RWPE1 (cell line): ENCODE measurements around the gene EYA2.

Source experiments
- CTCF ChIA-PET: fragments of 350-600 bp; sonication (Branson Sonifier 250); formaldehyde crosslinking; extraction: SDS; loops from one replicate; lab custom pipeline; 2021; lab: Yijun Ruan, JAX
- POLR2A ChIA-PET: fragments of 400-600 bp; formaldehyde crosslinking; extraction: SDS; loops from one replicate; lab custom pipeline; 2020; ENCODE audit warnings: antibody characterized with exemption; ENCODE audit not compliant: low non-redundant PET; lab: Yijun Ruan, JAX
- DNase-seq: peaks from one replicate; pipeline ENCODE4 v3.0.0; 2012; ENCODE audit warnings: low spot score
- H3K27ac ChIP-seq: fragments of 450-650 bp; 2 replicates; pipeline ENCODE4 v1.5.1; 2017
- TF ChIP-seq, protein P1 (sequence below): fragments of 450-650 bp; conservative IDR thresholded peaks from 2 replicates; pipeline ENCODE4 v1.5.1; 2017; ENCODE audit warnings: low read depth, mild to moderate bottlenecking

EYA2 gene

DNA sequence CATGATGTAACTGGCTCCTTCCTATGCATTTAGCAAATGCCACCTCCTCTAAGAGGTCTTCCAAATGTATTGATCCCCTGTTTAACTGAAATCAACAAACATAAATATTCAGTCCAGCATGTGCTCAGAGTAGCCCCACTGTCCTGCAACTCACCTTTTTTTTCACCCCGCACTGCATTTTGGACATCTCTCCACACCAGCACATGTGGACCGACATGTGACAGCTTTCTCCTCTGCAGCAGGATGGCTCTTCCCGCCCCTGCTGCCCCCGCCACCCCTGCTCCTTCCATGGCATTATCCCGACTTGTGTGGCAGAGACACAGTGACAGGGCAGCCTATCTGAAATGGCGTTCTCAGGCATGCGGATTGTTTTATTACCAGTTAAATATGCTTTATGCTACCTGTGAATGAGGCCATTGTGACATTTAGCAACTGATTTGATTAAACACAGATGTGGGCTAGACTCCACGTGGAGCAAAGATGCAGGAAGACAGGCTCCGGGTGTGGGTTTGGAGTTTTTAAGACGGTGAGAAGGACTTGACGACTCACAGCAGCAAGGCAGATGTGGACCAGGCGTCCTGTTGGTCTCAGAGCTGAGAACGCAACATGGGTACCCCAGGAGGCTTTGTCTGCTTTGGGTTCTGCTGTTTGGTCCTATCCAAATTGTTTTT is 161.2 kb downstream of the EYA2 start:
- POLR2A ChIA-PET, result no interaction called here
- TF ChIP-seq, protein P1, sequence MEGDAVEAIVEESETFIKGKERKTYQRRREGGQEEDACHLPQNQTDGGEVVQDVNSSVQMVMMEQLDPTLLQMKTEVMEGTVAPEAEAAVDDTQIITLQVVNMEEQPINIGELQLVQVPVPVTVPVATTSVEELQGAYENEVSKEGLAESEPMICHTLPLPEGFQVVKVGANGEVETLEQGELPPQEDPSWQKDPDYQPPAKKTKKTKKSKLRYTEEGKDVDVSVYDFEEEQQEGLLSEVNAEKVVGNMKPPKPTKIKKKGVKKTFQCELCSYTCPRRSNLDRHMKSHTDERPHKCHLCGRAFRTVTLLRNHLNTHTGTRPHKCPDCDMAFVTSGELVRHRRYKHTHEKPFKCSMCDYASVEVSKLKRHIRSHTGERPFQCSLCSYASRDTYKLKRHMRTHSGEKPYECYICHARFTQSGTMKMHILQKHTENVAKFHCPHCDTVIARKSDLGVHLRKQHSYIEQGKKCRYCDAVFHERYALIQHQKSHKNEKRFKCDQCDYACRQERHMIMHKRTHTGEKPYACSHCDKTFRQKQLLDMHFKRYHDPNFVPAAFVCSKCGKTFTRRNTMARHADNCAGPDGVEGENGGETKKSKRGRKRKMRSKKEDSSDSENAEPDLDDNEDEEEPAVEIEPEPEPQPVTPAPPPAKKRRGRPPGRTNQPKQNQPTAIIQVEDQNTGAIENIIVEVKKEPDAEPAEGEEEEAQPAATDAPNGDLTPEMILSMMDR, result no peak
- DNase-seq, result no peak

DNA sequence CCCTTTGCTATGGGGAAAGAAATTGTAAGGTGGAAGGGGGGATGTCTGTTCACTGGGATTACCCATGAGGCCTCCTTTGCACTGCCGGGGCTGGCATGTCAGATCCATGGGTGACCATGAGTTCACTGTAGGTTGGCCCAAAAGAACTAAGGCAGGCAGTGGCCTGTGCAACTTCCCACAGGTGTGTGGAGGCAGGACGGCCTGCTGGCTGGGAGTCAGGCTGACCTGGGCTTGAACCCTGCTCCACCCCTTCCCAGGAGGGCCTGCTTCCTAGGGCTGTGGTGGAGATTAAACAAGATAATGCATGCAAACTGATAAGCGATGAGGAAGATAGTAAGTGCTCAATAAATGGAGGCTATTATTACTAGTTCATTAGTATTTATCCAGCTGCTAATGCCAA is 163.0 kb downstream of the EYA2 start:
- H3K27ac ChIP-seq, result no peak overlapping the region
- TF ChIP-seq, protein P1, result no peak
- CTCF ChIA-PET, result no interaction called here
- no peak for DNase-seq
- POLR2A ChIA-PET, result no interaction called here

More for the DNA sequence above, 161.2 kb downstream of the EYA2 start:
- H3K27ac ChIP-seq, result no peak overlapping the region
- CTCF ChIA-PET, result interaction anchor here (0.7 kb wide), 2 partner anchors 106 to 494 kb away, joined by 3 to 10 read pairs; no protein-coding TSS in a partner anchor

DNA sequence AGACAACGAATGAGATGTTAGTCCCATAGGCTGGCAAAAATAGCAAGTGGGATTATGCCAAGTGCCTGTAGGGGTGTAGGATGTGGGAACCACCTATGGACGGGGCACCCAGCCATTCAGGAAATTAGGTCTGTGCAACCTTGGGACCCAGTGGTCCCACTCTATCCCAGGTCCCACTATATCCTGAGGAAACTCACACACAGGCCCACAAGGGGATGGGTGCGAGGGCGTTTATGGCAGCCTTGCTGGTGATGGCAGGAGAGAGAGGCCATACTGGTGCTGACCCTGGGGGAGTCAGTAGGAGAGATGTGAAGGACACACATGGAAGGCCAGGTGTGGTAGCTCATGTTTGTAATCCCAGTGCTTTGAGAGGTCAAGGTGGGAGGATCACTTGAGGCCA is 163.6 kb downstream of the EYA2 start:
- TF ChIP-seq, protein P1, result no peak
- H3K27ac ChIP-seq, result no peak overlapping the region
- POLR2A ChIA-PET, result interaction anchor here (0.7 kb wide), 1 partner anchor 211 kb away, joined by 3 read pairs; no protein-coding TSS in a partner anchor
- CTCF ChIA-PET, result no interaction called here
- no peak for DNase-seq

DNA sequence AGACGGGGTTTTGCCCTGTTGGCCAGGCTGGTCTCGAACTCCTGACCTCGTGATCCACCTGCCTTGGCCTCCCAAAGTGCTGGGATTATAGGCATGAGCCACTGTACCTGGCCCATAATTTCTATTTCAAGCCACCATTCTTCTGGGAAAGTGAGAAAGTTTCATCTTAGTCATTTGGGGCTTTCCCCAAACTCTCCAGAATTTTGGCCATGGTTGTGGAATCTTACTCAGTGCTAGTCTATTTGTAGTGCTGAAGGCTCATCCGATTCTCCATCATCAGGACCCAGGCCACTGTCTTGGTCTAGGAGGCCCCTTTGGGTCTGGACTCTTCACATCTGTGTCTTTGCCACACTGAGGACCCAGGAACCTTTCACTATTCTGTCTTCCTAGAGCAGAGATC is 164.9 kb downstream of the EYA2 start:
- POLR2A ChIA-PET, result no interaction called here
- H3K27ac ChIP-seq, result no peak overlapping the region
- DNase-seq, result no peak
- CTCF ChIA-PET, result no interaction called here
- TF ChIP-seq, protein P1, result no peak

DNA sequence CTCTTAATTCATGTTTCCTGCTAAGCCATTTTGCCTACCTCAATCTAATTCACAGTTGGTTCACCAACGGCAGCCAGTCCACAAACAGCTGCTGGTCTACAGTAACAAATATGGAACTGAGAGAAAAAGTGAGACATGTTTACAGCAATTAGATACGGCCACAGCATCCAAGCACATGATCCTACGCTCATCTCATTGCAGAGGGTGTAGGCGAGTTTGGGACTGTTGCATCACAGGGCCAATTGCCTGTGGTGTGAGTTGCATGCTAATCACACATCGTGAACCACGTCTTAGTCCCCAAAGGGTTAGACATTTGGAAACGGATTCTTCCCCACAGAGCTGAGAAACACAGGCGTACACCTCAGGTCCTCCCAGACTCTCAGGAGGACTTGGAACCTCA is 166.9 kb downstream of the EYA2 start:
- CTCF ChIA-PET, result no interaction called here
- no peak overlapping the region for H3K27ac ChIP-seq
- POLR2A ChIA-PET, result no interaction called here
- TF ChIP-seq, protein P1, result no peak
- no peak for DNase-seq

DNA sequence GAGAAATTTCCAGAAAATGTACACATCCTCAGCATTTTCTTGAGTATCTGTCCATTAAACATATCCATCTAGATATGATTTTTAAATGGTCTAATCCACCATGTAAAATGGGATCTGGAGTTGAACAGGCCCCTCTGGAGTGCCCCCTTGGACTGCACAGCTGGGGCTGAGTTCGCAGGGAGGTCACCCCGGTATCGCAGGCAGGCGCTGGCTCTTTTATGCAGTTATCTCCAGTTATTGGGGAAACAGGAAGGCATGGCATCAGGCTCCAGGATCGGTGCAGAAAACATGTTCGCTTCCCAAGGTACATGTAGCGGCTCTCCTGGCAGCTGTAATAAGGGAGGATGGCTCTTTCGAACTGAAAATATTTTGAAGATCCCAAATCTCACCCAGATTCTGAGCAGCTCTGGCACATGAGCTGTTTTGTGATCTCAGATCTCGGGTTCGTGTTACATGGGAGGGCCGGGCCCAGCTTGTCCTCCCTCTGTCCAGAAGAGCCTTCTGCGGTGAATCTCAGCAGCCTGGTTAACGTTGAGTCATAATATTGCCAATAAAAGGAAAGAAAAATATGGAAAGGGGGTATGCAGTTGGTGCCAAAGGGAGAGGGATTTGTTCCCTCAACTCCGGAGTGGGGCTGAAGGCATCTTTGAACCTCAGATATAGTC is 167.7 kb downstream of the EYA2 start:
- POLR2A ChIA-PET, result no interaction called here
- CTCF ChIA-PET, result no interaction called here
- DNase-seq, result no peak
- H3K27ac ChIP-seq, result no peak overlapping the region
- TF ChIP-seq, protein P1, result no peak
